Measurements from ENCODE around the gene TMED4.
A peak's percentile ranks its signal among the peaks of the same experiment; 100 is the strongest.

The TMED4 gene

GRCh38 chr7:44540592-44541027 lies 41.4 kb downstream of the TMED4 start:
- DNase-seq (ENCODE audit: low read depth): no peak

DNA sequence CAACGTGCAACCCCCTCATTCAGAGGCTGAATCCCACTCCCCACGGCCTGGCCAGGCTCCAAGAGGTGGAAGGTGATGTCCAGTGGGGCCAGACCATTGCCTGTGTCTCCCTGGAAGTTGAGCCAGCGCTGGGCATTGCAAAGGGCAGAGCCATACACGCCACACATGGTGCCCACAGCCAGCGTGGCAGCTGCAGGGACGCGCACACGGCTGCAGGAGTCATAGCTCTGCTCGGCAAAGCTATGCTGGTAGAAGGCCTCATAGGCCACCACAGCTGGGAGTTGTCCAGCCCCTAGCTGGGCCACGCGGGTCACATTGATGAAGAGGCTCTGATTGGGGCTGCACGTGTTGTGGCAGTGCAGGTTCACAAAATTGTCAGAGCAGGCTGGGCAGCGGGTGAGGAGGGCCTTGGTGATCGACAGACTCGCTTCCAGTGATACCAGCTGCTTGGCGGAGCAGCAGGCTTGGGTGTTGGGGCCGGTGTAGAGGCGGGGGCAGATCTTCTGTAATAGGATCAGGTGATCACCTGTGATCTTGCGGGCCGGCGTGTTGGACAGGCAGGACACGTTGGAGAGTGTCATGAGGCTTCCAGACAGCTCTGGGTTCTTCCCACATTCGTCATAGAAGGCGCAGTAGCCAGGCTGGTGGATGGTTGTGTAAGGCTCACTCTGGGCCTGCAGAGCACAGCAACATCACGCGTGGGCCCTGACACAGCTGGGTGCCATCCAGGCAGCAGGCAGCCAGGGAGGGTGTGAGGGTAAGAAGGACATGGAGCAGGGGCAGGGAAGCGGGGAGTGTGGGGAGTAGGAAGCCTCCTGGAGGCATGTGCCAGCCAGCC lies 42.1 kb downstream of the TMED4 start:
- DNase-seq (ENCODE audit: low read depth): no peak

DNA sequence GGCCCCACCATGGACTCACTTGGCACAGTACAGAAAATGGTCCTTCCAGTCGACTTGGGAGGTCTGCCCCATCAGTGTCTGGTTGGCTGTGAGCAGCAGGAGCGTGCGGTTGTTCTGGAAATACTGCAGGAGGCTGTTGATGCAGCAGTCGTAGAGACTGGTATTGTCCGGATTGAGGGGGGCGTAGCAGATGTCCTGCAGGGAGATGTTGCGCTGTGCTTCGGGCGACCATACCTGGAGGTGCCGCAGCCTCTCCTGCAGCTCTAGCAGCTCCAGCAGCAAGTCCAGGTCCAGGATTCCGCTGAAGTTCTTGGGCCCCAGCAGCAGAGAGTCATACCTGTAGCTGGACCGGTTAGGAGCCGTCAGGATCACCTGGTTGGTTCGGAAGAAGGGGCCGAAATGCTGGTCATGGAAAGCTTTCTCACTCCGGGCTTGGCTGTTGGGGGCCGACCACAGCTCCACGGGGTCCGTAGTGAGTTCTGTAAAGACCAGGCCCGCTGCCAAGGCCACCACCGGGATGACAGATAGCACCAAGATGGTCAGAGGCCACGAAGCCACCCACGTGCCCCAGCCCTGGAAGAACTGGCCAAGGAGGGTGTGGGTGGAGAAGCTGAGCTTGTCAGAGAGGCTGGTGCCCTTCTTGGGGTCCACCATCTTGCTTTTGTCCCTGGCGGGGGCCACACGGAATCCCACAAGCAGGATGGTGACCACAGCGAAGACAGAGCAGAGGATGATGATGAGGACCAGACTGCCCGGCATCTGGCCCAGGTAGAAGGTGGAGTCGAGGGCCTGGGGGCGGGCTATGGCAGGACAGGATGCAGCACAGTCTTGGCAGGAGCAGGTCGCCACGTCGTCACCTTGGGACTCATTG lies 43.0 kb downstream of the TMED4 start:
- DNase-seq (ENCODE audit: low read depth): no peak

DNA sequence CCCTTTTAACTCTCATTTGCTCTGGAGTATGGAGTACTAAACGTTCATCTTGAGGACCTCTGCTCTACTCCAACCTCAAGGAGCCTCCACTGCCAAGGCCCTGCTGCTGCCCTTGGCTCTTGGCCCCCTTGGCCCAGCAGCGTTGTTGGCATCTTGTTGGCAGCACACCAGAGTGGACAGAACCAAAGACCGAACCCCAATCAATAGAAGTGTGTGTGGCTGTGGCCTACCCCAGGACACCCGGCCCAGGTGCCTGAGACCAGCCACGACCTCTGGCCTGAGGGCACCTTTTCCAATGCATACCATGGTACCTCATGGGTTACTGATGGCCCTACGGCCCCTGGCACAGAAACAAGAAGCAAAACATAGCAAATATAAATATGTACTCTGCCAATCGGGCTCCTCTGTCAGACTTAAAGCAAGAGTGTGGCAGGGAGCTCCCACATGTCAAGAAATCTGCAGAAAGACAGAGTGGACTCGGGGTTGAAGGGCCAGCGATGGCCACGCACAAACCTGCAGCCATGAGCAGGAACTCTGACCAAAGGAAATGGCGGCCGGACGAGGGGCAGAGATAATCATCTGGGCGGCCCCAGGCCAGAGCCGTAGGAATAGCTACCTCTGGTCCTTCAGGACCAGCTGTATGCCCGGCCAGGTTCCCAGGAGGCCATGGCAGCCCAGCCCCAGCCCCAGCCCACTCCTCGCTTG lies 43.8 kb downstream of the TMED4 start:
- no peak for DNase-seq (ENCODE audit: low read depth)

DNA sequence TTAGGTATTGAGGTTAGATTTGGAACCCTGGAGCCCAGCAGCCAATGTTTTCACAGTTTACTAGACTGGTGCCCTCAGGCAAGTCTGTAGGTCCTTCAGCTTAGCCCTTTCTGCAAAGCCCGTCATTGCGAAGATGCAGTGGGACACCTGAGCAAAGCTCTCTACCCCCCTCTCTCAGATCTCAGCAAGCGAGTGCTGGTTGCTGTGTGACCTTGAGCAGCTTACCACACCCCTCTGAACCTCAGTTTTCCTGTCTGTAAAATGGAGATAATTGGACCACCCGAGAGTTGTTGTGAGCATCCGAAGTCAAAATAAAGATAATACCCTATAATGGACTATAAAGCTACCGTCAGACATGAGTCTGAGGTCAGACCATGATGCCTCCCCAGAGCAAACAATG lies 44.6 kb downstream of the TMED4 start:
- no peak for DNase-seq (ENCODE audit: low read depth)

- DNase-seq (ENCODE audit: low read depth): no peak
These were observed 45.9 kb downstream of the TMED4 start for GRCh38 chr7:44536090-44536489.

- DNase-seq (ENCODE audit: low read depth): no peak
These were observed 46.5 kb downstream of the TMED4 start for GRCh38 chr7:44535348-44536064.

- peak; percentile 19 for DNase-seq (ENCODE audit: low read depth)
These were observed 47.5 kb downstream of the TMED4 start for GRCh38 chr7:44534501-44534900.

DNA sequence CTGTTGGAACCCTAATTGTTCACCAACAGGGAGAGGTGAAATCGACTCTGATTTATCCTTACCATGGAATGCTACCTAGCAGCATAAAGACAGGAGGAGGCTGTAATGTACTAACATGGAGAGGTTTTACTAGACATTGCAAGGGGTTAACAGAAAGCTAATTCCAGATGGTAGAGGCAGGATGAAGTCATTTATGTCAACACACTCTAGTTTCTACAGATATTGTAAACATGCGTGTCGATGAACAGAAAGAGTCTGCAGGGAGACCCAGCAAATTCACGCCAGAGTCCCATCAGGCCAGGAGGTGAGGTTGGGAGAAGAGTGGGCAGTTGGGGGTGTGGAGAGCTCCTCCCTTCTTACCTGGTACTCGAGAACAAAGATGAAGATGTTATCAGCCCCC lies 47.9 kb downstream of the TMED4 start:
- DNase-seq (ENCODE audit: low read depth): peak; percentile 28

- no peak for DNase-seq (ENCODE audit: low read depth)
These were observed 48.6 kb downstream of the TMED4 start for GRCh38 chr7:44533301-44534055.

DNA sequence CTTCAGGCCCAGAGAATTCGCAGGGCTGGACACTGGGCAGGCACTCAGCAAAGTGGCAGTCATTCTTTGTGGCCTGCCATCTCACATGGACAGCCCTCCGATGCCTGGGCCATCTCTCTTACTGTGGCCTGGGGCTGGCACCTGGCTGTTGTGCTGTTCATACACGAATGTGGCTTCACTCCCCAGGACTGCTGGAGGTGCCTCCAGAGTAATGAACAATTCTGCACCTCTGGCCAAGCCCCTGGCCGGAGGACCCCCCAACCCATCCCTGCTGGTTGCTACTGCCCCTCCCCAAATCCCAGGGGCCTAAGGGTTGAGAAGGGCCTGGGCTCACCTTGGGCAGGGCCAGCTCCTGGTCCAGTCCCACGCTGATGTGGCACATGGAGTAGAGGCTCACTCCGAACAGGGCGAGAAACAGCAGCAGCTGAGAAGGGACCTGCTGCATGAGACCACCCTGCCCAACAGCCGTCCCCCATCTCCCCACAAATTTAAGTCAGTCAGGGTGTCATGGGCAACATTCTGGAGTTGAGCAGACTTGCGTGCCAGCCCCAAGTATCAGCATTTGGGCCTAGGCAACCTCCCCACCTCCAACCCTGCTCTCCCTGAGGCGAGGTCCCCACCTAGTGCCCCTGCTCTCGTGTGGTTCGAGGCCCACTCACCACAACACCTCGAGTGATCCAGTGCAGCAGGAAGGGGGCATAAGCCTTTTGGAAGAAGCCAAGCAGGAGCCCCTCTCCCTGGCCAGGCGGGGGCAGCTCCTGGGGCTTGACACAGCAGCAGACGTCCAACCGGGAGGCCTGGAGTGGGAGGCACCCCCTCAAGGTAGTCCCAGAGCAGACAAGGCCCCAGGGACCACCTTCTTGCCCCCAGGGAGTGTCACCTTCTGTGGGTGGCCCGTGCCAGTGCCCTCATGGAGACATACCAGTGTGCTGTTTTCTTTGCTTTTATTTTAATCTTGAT lies 50.3 kb downstream of the TMED4 start:
- no peak for DNase-seq (ENCODE audit: low read depth)

DNA sequence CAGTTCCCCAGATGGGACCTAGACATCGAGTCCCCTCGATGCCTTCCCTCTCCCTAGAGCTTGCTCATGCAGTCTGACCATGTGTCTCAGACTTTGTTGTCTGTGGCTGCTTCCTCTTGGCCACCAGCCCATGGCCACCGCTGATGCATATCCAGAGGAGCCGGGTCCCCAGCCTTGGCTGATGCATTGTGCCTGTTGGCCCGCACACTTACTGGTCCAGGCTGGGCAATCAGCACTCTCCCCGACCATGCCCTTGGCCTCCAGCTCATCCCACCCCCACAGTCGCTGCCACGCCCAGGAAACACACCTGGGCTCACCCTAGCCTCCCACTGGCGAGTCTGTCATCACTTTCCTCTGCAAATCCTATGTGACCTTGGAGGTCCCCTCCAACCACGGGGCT lies 51.0 kb downstream of the TMED4 start:
- DNase-seq (ENCODE audit: low read depth): no peak
